Activated T-cell treated with anti-CD3 and anti-CD28 coated beads, Interleukin-2, amount 50 U/mL, for 24 hours (primary cell): Measurements from ENCODE around the gene GMPPB.
"Not testable (repeated sequence)": the region's sequence is repeated elsewhere in the genome, so short reads cannot be mapped to it uniquely, and the experiment has no call there.

Source experiments
- DNase-seq: peaks from one replicate; pipeline ENCODE4 v3.0.0-alpha.2; 2020
- H3K27ac Mint-ChIP-seq: 2 replicates; pipeline ENCODE4 v1.8.0; 2020; ENCODE audit warnings: mild to moderate bottlenecking, mixed read lengths
- H3K27me3 Mint-ChIP-seq: 2 replicates; pipeline ENCODE4 v1.8.0; 2020; ENCODE audit warnings: mixed read lengths
- H3K36me3 Mint-ChIP-seq: 2 replicates; pipeline ENCODE4 v1.8.0; 2020; ENCODE audit warnings: low read depth, mixed read lengths
- H3K4me1 Mint-ChIP-seq: 2 replicates; pipeline ENCODE4 v1.8.0; 2020; ENCODE audit warnings: low read depth, mixed read lengths
- H3K4me3 Mint-ChIP-seq: 2 replicates; pipeline ENCODE4 v1.8.0; 2020; ENCODE audit warnings: mild to moderate bottlenecking, moderate library complexity, mixed read lengths
- H3K9me3 Mint-ChIP-seq: 2 replicates; pipeline ENCODE4 v1.8.0; 2020; ENCODE audit warnings: mixed read lengths

The GMPPB gene

DNA sequence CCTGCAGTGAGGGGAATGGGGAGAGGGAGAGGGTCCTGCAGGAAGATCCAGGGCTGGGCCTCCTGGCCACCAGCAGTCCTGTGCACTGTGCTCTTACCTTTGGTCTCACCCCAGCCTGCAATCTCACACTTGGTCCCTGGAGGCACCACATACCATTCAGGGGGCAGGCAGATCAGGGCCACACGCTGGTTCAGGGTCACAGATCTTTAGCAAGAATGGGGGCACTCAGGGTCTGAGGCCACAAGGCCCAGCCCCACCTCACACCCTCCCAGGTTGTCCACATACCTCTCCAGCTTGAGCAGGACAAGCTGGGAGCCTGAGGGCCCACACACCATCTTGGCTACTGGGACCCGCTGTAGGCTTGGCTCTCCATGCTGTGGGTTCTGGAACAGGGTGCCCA lies 39.3 kb downstream of the GMPPB start:
- Mint-ChIP-seq H3K36me3 (peaks cover 65% of the 10 kb centered on the region), H3K4me1 (peaks cover 26% of the 10 kb centered on the region)
- not testable (repeated sequence) for H3K9me3 Mint-ChIP-seq, H3K27me3 Mint-ChIP-seq, H3K27ac Mint-ChIP-seq, H3K4me3 Mint-ChIP-seq, DNase-seq

GRCh38 chr3:49683162-49683561 lies 40.6 kb downstream of the GMPPB start:
- Mint-ChIP-seq H3K9me3 (no peaks in the 10 kb centered on the region), H3K4me1 (peaks cover 18% of the 10 kb centered on the region), H3K27me3 (no peaks in the 10 kb centered on the region), H3K36me3 (peaks cover 73% of the 10 kb centered on the region), H3K27ac (no peak overlapping the region), H3K4me3 (no peak overlapping the region)
- no peak for DNase-seq

DNA sequence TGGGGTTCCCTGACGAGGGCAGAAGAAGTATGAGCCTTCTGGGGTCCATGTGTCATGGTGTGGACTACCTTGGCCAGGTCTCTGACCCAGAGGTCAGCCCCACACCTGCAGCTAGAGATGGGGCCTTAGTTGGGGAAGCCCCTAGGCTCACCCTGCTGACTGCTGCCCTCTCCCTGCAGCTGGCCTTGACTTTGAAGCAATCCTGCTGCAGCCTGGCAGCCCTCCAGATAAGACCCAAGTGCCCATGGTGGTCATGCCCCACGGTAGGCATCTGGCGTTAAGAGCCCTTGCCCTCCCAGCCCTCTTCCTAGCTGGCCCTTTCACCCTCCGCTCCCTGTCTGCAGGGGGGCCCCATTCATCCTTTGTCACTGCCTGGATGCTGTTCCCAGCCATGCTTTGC lies 42.2 kb downstream of the GMPPB start:
- Mint-ChIP-seq H3K4me1 (peaks cover 17% of the 10 kb centered on the region), H3K27ac (no peak overlapping the region), H3K4me3 (no peak overlapping the region), H3K27me3 (no peaks in the 10 kb centered on the region), H3K9me3 (no peaks in the 10 kb centered on the region), H3K36me3 (peaks cover 89% of the 10 kb centered on the region)
- no peak for DNase-seq

DNA sequence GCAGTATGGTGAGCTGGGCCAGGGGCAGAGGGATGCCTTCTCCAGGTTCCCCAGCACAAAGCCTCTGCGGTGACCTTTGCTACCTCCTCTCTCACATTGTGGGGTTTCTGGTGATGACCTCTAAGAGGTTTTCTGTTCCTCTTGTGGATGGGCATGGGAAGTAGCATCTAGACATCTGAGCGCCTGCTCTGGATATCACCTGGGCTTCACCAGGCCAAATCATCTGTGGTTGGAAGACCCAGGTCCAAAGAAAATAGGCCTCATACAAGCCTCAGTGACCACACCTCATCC lies 42.6 kb downstream of the GMPPB start:
- no peak overlapping the region for H3K27ac Mint-ChIP-seq
- H3K27me3 Mint-ChIP-seq = no peaks in the 10 kb centered on the region
- peaks cover 93% of the 10 kb centered on the region for H3K36me3 Mint-ChIP-seq
- H3K4me1 Mint-ChIP-seq = peaks cover 17% of the 10 kb centered on the region
- H3K4me3 Mint-ChIP-seq = no peak overlapping the region
- no peak for DNase-seq
- H3K9me3 Mint-ChIP-seq = no peaks in the 10 kb centered on the region

GRCh38 chr3:49680493-49681231 lies 43.1 kb downstream of the GMPPB start:
- Mint-ChIP-seq H3K36me3 (peaks cover 98% of the 10 kb centered on the region), H3K4me3 (no peak overlapping the region)

DNA sequence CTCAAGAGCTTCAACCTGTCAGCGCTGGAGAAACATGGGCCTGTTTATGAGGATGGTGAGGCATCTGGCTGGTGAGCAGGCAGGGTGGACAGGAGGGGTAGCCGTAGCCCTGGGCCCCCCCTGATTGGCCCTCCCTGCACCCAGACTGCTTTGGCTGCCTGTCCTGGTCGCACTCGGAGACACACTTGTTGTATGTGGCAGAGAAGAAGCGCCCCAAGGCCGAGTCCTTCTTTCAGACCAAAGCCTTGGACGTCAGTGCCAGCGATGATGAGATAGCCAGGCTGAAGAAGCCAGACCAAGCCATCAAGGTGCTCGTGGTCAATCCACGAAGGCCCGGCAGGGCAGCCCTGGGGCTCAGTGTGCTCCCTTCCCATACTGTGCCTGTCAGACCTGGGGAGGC lies 47.8 kb downstream of the GMPPB start:
- Mint-ChIP-seq H3K27me3 (no peaks in the 10 kb centered on the region), H3K4me1 (peaks cover 40% of the 10 kb centered on the region), H3K4me3 (peak overlapping the region; percentile 97), H3K9me3 (no peaks in the 10 kb centered on the region), H3K27ac (peak overlapping the region; percentile 99), H3K36me3 (peaks cover 72% of the 10 kb centered on the region)
- no peak for DNase-seq

More at GRCh38 chr3:49680493-49681231, 43.1 kb downstream of the GMPPB start:
- no peaks in the 10 kb centered on the region for H3K27me3 Mint-ChIP-seq
- H3K27ac Mint-ChIP-seq = peak overlapping the region; percentile 50
- peaks cover 22% of the 10 kb centered on the region for H3K4me1 Mint-ChIP-seq
- no peak for DNase-seq
- H3K9me3 Mint-ChIP-seq = no peaks in the 10 kb centered on the region

- no peak for DNase-seq
- Mint-ChIP-seq H3K27ac (peak overlapping the region; percentile 99), H3K9me3 (no peaks in the 10 kb centered on the region)
Measured at GRCh38 chr3:49674497-49674983, 49.2 kb downstream of the GMPPB start.

GRCh38 chr3:49673715-49674496 lies 49.8 kb downstream of the GMPPB start, which contains the start of gene APEH:
APEH (plus strand) TSS chr3:49674351; CDS start chr3:49674402, 51 bp downstream.
- no peaks in the 10 kb centered on the region for H3K27me3 Mint-ChIP-seq
- peaks cover 52% of the 10 kb centered on the region for H3K36me3 Mint-ChIP-seq

More at GRCh38 chr3:49674497-49674983, 49.2 kb downstream of the GMPPB start:
- Mint-ChIP-seq H3K4me3 (peak overlapping the region; percentile 97), H3K4me1 (peaks cover 35% of the 10 kb centered on the region), H3K27me3 (no peaks in the 10 kb centered on the region), H3K36me3 (peaks cover 58% of the 10 kb centered on the region)

GRCh38 chr3:49673121-49673714 lies 50.5 kb downstream of the GMPPB start:
- peaks cover 35% of the 10 kb centered on the region for H3K4me1 Mint-ChIP-seq
- no peak for DNase-seq
- H3K36me3 Mint-ChIP-seq = peaks cover 45% of the 10 kb centered on the region
- H3K27ac Mint-ChIP-seq = peak overlapping the region; percentile 99
- no peaks in the 10 kb centered on the region for H3K27me3 Mint-ChIP-seq
- H3K4me3 Mint-ChIP-seq = peak overlapping the region; percentile 97
- no peaks in the 10 kb centered on the region for H3K9me3 Mint-ChIP-seq

More at GRCh38 chr3:49673715-49674496, 49.8 kb downstream of the GMPPB start, which contains the start of gene APEH:
- DNase-seq = peak; percentile 99
- Mint-ChIP-seq H3K27ac (peak within 1 kb of the TSS; percentile 99), H3K4me3 (peak within 1 kb of the TSS; percentile 97), H3K9me3 (no peaks in the 10 kb centered on the region), H3K4me1 (peaks cover 35% of the 10 kb centered on the region)

DNA sequence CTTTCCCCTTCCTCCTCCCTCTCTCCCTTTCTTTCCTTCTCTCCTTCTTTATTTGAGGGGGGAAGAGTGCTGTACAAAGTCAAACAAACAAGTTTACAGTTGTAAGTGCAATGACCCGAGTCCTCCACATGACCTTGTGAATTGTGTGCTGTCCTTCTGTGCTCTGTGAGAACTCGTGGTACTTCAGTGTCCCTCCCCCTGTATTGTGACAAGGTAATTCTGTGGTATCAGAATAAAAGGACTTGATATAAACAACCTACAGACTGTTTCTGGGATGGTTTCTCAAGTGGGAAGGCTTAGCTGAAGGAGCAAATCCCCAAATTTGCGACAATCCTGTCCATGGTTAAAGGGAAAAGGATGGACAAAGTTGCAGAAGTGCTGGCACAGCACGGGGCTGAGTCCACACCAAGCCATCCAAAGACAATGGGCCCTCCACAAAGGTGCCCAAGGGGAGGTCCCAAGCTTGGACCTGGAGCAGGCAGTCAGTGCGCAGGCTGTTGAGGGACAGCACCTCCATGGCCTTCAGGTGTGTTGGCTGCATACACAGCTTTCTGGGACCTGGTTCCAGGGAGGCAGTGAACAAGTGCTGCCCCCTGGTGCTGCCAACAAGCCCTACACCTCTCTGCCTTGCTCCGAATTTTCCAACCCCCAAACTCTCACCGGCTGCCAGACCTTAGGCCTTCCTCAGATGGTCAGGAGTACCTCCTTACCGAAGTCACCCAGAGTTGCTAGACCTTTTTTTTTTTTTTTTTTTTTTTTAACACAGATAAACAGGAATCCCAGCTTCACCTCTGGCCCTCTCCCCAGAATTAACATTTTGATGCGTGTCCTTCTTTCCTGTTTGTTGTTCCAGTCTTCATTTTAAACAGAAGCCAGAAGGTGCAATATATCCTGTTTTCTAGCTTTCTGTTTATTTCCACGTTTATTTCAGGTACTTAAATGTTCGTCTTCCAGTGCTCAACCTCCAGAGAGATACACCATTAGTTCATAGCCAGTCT lies 52.2 kb downstream of the GMPPB start:
- H3K36me3 Mint-ChIP-seq = peaks cover 29% of the 10 kb centered on the region
- DNase-seq = peak; percentile 83
- no peaks in the 10 kb centered on the region for H3K27me3 Mint-ChIP-seq
- H3K27ac Mint-ChIP-seq = peak overlapping the region; percentile 60
- H3K4me3 Mint-ChIP-seq = peak overlapping the region; percentile 97
- peaks cover 29% of the 10 kb centered on the region for H3K4me1 Mint-ChIP-seq
- no peaks in the 10 kb centered on the region for H3K9me3 Mint-ChIP-seq

DNA sequence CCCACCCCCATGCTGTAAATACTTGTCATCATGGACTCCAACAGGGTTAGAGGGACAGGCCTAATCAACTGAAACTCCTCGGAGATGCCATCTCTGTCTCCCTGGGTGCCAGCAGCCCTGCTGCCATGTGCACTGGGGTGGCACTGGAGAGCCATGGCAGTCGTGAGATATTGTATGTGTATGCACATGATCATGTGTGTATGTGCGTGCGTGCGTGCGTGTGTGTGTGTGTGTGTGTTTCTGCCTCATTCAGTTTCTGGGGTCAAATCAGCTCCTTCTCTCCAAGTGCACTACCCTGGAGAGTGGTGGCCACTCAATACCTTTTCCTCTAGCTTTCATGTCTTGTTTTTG lies 52.8 kb downstream of the GMPPB start:
- peaks cover 24% of the 10 kb centered on the region for H3K4me1 Mint-ChIP-seq
- no peak for DNase-seq
- H3K27me3 Mint-ChIP-seq = no peaks in the 10 kb centered on the region
- H3K27ac Mint-ChIP-seq = no peak overlapping the region
- no peaks in the 10 kb centered on the region for H3K9me3 Mint-ChIP-seq
- no peak overlapping the region for H3K4me3 Mint-ChIP-seq
- peaks cover 22% of the 10 kb centered on the region for H3K36me3 Mint-ChIP-seq
